ENCODE measurements around the gene CAPNS2.

DNA sequence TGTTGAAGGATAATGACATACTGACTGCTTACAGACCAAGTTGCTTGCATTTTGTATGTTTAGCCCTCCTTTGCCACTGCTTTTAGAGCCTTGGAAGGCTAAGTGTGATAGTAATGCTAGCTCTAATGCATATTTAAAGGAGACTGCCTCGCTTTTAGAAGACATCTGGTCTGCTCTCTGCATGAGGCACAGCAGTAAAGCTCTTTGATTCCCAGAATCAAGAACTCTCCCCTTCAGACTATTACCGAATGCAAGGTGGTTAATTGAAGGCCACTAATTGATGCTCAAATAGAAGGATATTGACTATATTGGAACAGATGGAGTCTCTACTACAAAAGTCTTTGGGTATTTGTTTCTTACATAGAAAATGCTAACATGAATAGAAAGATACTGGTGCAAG lies 19.1 kb downstream of the CAPNS2 start:
- TF ChIP-seq POLR2A (IDR thresholded peaks at IDR 0.05; ENCODE audit: low read depth) (no peak), CTCF (IDR thresholded peaks at IDR 0.05) (no peak)

Data from esophagus muscularis mucosa (tissue), 3 donors.